Ishikawa (cell line): ENCODE data around the gene ERF.

Source experiments
- CEBPB ChIP-seq: IDR thresholded peaks from 2 replicates; pipeline ENCODE4 v1.6.1; 2012
- CREB1 ChIP-seq: IDR thresholded peaks from 2 replicates; pipeline ENCODE4 v1.6.1; 2012; ENCODE audit warnings: low read depth
- EGR1 ChIP-seq: IDR thresholded peaks from 2 replicates; pipeline ENCODE4 v1.6.1; 2012
- EP300 ChIP-seq: IDR thresholded peaks from 2 replicates; pipeline ENCODE4 v1.6.1; 2012; ENCODE audit warnings: borderline replicate concordance
- FOXM1 ChIP-seq: IDR thresholded peaks from 2 replicates; pipeline ENCODE4 v1.6.1; 2012; ENCODE audit warnings: low read depth, borderline replicate concordance
- MAX ChIP-seq: IDR thresholded peaks from 2 replicates; pipeline ENCODE4 v1.6.1; 2012
- NFIC ChIP-seq: IDR thresholded peaks from 2 replicates; pipeline ENCODE4 v1.6.1; 2012
- RAD21 ChIP-seq: IDR thresholded peaks from 2 replicates; pipeline ENCODE4 v1.6.1; 2012; ENCODE audit warnings: low read depth
- REST ChIP-seq: IDR thresholded peaks from 2 replicates; pipeline ENCODE4 v1.6.1; 2012; ENCODE audit warnings: low read depth, mild to moderate bottlenecking
- TAF1 ChIP-seq: IDR thresholded peaks from 2 replicates; pipeline ENCODE4 v1.6.1; 2012; ENCODE audit warnings: low read depth, mild to moderate bottlenecking
- TCF12 ChIP-seq: IDR thresholded peaks from 2 replicates; pipeline ENCODE4 v1.6.1; 2012; ENCODE audit warnings: low read depth
- TEAD4 ChIP-seq: IDR thresholded peaks from 2 replicates; pipeline ENCODE4 v1.6.1; 2012
- USF1 ChIP-seq: IDR thresholded peaks from 2 replicates; pipeline ENCODE4 v1.6.1; 2012
- YY1 ChIP-seq: IDR thresholded peaks from 2 replicates; pipeline ENCODE4 v1.6.1; 2012; ENCODE audit warnings: low read depth
- ZBTB7A ChIP-seq: IDR thresholded peaks from 2 replicates; pipeline ENCODE4 v1.6.1; 2012; ENCODE audit warnings: low read depth

The ERF gene

GRCh38 chr19:42280815-42281145 lies 25.9 kb upstream of the ERF start:
- no peak for TF ChIP-seq TAF1
- no peak for TF ChIP-seq EGR1
- TF ChIP-seq MAX, result no peak
- TF ChIP-seq NFIC, result no peak
- TF ChIP-seq USF1, result no peak
- TF ChIP-seq TCF12, result no peak; the same call in 1 of the 2 replicates
- TF ChIP-seq CREB1, result no peak
- no peak for TF ChIP-seq RAD21
- TF ChIP-seq FOXM1, result no peak
- TF ChIP-seq ZBTB7A, result no peak; the same call in 1 of the 2 replicates
- TF ChIP-seq TEAD4, result no peak

DNA sequence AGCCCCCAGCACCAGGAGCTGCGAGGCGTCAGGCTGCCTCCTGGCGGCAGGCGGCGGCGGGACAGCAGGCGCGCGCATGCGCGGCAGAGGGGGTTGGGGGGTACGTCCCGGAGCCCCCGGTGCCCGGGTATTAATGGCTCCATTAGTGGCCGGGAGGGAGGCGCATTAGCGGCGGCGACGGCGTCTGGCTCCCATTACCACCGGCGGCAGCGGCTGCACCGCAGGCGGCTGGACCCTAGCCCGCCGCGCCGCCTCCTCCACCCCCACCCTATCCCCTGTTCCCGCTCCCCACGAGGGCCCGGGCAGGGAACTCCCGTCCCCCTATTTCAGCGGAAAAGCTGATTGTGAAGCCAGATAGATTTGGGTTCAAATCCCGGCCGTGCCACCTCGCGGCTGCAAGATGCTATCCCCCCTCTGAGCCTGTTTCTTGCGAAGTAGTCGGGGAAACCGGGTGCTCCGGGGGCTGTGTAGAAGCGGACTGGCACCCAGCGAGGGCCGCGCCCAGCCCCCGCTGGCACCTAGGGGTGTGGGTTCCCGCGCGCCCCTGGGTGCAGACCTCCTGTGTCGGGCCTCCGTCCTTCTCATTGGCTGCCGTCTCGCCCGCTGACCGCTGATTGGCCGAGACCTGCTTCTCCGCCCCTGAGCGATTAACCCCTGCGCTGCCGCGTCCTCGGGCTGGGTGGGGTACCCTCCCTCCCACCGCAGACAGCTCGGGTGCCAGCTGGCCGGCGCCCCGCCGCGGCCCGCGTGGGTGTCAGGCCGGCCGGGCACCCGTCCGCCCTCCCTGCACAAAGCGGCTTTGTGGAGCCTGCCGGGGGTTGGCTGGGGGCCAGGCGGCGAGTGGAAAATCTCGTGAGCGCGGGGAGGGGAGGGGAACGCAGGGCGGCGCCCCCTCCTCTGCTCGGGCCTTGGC lies 25.2 kb upstream of the ERF start:
- TF ChIP-seq TAF1, result peak; percentile 58
- TF ChIP-seq CEBPB, result no peak
- no peak; the same call in 1 of the 2 replicates for TF ChIP-seq USF1
- no peak for TF ChIP-seq YY1
- TF ChIP-seq RAD21, result peak; percentile 70
- TF ChIP-seq REST, result no peak
- peak; percentile 57; the same call in 1 of the 2 replicates for TF ChIP-seq EP300
- no peak for TF ChIP-seq FOXM1
- peak; percentile 81 for TF ChIP-seq ZBTB7A
- TF ChIP-seq TEAD4, result no peak
- peak; percentile 94 for TF ChIP-seq EGR1
- peak; percentile 87 for TF ChIP-seq NFIC
- peak; percentile 49 for TF ChIP-seq TCF12
- TF ChIP-seq CREB1, result no peak
- peak; percentile 45; the same call in 1 of the 2 replicates for TF ChIP-seq MAX

DNA sequence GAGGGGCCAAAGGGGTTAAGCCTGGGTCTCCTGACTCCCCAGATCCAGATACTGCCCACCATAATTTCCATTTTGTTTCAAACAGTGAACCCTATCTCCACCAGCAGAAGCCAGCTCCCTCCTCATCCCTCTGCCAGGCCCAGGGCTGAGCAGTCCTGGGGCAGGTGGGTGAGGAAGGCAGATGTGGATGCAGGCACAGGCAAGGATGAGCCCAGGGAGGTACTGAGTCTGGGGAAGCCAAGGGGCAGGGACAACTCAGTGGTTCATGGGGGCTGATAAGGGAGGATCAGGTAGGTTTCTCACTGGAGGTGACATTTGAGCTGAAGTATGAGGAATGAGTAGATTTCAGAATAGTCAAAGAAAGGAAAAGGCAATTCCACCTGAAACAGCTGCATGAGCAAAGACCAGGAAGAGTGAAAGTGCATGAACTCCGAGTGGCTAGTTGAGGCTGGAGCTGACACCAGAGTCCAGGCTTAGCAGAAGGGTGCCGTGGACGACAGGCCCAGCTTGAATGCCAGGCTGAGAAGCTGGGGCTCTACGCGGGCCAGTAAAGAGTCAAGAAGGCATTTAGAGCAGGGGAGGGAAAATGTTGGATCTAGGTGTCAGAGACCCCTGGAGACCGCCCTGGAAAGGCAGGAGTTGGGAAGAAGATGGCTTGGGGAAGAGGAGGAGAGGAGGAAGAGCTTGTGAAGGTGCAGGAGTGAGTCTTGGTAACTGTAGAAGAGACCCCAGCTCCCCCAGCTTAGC lies 24.4 kb upstream of the ERF start:
- no peak for TF ChIP-seq EP300
- TF ChIP-seq FOXM1, result no peak
- TF ChIP-seq YY1, result no peak
- no peak for TF ChIP-seq TCF12
- TF ChIP-seq CREB1, result no peak
- TF ChIP-seq REST, result no peak
- TF ChIP-seq ZBTB7A, result no peak
- TF ChIP-seq USF1, result no peak
- no peak for TF ChIP-seq MAX

- TF ChIP-seq ZBTB7A (no peak), MAX (no peak), RAD21 (no peak), CEBPB (no peak), EP300 (no peak), YY1 (no peak), CREB1 (no peak), REST (no peak), TAF1 (no peak), FOXM1 (no peak), EGR1 (no peak), TEAD4 (no peak), TCF12 (no peak)
Measured at GRCh38 chr19:42278452-42279154, 23.7 kb upstream of the ERF start.
